Endothelial cell of umbilical vein (primary cell): ENCODE results near the gene MELTF.

Source experiments
- CTCF ChIP-seq, 2 donors: IDR thresholded peaks; 1 replicate in 1 of 2; 2 replicates in 1 of 2; pipeline ENCODE4 v1.5.1; 2011; ENCODE audit warnings: low read length in 2 of 2, mild to moderate bottlenecking in 2 of 2, moderate library complexity in 2 of 2, control low read depth in 1 of 2, inconsistent platforms in 1 of 2, low read depth in 1 of 2; ENCODE audit not compliant: insufficient read depth in 1 of 2; ENCODE audit errors: extremely low read depth in 1 of 2
- EZH2 ChIP-seq: IDR thresholded peaks from 2 replicates; pipeline ENCODE4 v1.6.1; 2012; ENCODE audit warnings: borderline replicate concordance, low read depth, mild to moderate bottlenecking, moderate library complexity, low read length, inconsistent platforms; ENCODE audit not compliant: severe bottlenecking
- MYC ChIP-seq: IDR thresholded peaks from one replicate; pipeline ENCODE4 v1.6.1; 2011; ENCODE audit warnings: mild to moderate bottlenecking, low read depth, low read length
- POLR2A ChIP-seq: IDR thresholded peaks from 2 replicates; pipeline ENCODE4 v1.6.1; 2012; ENCODE audit warnings: low read depth, mild to moderate bottlenecking, control low read depth, low read length
- POLR2AphosphoS5 ChIP-seq: IDR thresholded peaks from 2 replicates; pipeline ENCODE4 v1.6.1; 2012; ENCODE audit warnings: low read depth, mild to moderate bottlenecking, control low read depth, low read length, moderate library complexity; ENCODE audit not compliant: insufficient read depth

- TF ChIP-seq EZH2 (no peak), CTCF (IDR thresholded peaks at IDR 0.05; ENCODE audit: extremely low read depth in 1 of 2, insufficient read depth in 1 of 2, low read depth in 1 of 2, low read length in 2 of 2) (no peak), POLR2A (no peak), POLR2AphosphoS5 (no peak), MYC (no peak)
Measured at GRCh38 chr3:197001106-197001971, 28.3 kb downstream of the MELTF start.
